HEK293T (cell line): ENCODE results near the gene VIPR2.
"Not testable (repeated sequence)": the region's sequence is repeated elsewhere in the genome, so short reads cannot be mapped to it uniquely, and the experiment has no call there.

Source experiments
- CTCF ChIA-PET: fragments of 350-600 bp; formaldehyde crosslinking; extraction: SDS; loops from one replicate; lab custom pipeline; 2021; ENCODE audit warnings: antibody characterized with exemption, inconsistent platforms; lab: Yijun Ruan, JAX
- POLR2A ChIA-PET: fragments of 350-600 bp; formaldehyde crosslinking; extraction: SDS; loops from one replicate; lab custom pipeline; 2020; ENCODE audit warnings: antibody characterized with exemption, inconsistent platforms; lab: Yijun Ruan, JAX
- DNase-seq: peaks from one replicate; pipeline ENCODE4 v3.0.0; 2012; ENCODE audit warnings: mixed read lengths; ENCODE audit errors: extremely low spot score
- ARNT ChIP-seq: fragments of 450-650 bp; IDR thresholded peaks from 2 replicates; pipeline ENCODE4 v1.6.1; 2017; ENCODE audit warnings: mild to moderate bottlenecking
- BHLHE40 ChIP-seq: fragments of 450-650 bp; IDR thresholded peaks from 2 replicates; pipeline ENCODE4 v1.6.1; 2016; ENCODE audit warnings: mild to moderate bottlenecking, moderate library complexity, borderline replicate concordance
- CTBP1 ChIP-seq: fragments of 450-650 bp; IDR thresholded peaks from 2 replicates; pipeline ENCODE4 v1.6.1; 2016; ENCODE audit warnings: borderline replicate concordance
- ELF4 ChIP-seq: fragments of 450-650 bp; IDR thresholded peaks from 2 replicates; pipeline ENCODE4 v1.6.1; 2017; ENCODE audit warnings: antibody characterized with exemption
- FOXA1 ChIP-seq: fragments of 450-650 bp; IDR thresholded peaks from 2 replicates; pipeline ENCODE4 v1.6.1; 2016; ENCODE audit warnings: mild to moderate bottlenecking
- FOXK2 ChIP-seq: fragments of 450-650 bp; IDR thresholded peaks from 2 replicates; pipeline ENCODE4 v1.6.1; 2016; ENCODE audit warnings: mild to moderate bottlenecking
- FOXM1 ChIP-seq: fragments of 450-650 bp; IDR thresholded peaks from 2 replicates; pipeline ENCODE4 v1.6.1; 2017; ENCODE audit warnings: mild to moderate bottlenecking, borderline replicate concordance
- HDGF ChIP-seq: fragments of 450-650 bp; IDR thresholded peaks from 2 replicates; pipeline ENCODE4 v1.6.1; 2017; ENCODE audit warnings: antibody characterized with exemption, borderline replicate concordance
- L3MBTL2 ChIP-seq: fragments of 450-650 bp; conservative IDR thresholded peaks from 2 replicates; pipeline ENCODE4 v1.6.1; 2016; ENCODE audit warnings: mild to moderate bottlenecking
- LEF1 ChIP-seq: fragments of 450-650 bp; IDR thresholded peaks from 2 replicates; pipeline ENCODE4 v1.6.1; 2017; ENCODE audit warnings: mild to moderate bottlenecking, borderline replicate concordance
- NFRKB ChIP-seq: fragments of 450-650 bp; IDR thresholded peaks from 2 replicates; pipeline ENCODE4 v1.6.1; 2016; ENCODE audit warnings: mild to moderate bottlenecking, moderate library complexity
- PKNOX1 ChIP-seq: fragments of 450-650 bp; IDR thresholded peaks from 2 replicates; pipeline ENCODE4 v1.6.1; 2016
- SP1 ChIP-seq: fragments of 450-650 bp; IDR thresholded peaks from 2 replicates; pipeline ENCODE4 v1.6.1; 2017
- SUZ12 ChIP-seq: fragments of 450-650 bp; IDR thresholded peaks from 2 replicates; pipeline ENCODE4 v1.6.1; 2016; ENCODE audit warnings: mild to moderate bottlenecking
- TARDBP ChIP-seq: fragments of 450-650 bp; IDR thresholded peaks from 2 replicates; pipeline ENCODE4 v1.6.1; 2016
- ZNF384 ChIP-seq: fragments of 450-650 bp; IDR thresholded peaks from 2 replicates; pipeline ENCODE4 v1.6.1; 2016

VIPR2 gene

GRCh38 chr7:159000070-159000469 is 144.6 kb downstream of the VIPR2 start:
- ChIA-PET CTCF (interaction anchor here (0.6 kb wide), 1 partner anchor 27 kb away, joined by 3 read pairs; no protein-coding TSS in a partner anchor), POLR2A (no interaction called here)
- TF ChIP-seq NFRKB, result no peak
- no peak for TF ChIP-seq TARDBP
- TF ChIP-seq FOXA1, result no peak
- no peak for TF ChIP-seq HDGF
- no peak for TF ChIP-seq CTBP1
- no peak for TF ChIP-seq FOXK2
- TF ChIP-seq FOXM1, result no peak
- no peak for TF ChIP-seq ZNF384
- no peak for TF ChIP-seq L3MBTL2
- no peak for TF ChIP-seq LEF1
- TF ChIP-seq ARNT, result no peak
- no peak for TF ChIP-seq SUZ12
- TF ChIP-seq BHLHE40, result no peak
- no peak for TF ChIP-seq PKNOX1
- no peak for TF ChIP-seq SP1
- no peak for TF ChIP-seq ELF4
- DNase-seq, result no peak

GRCh38 chr7:158999496-158999895 is 145.2 kb downstream of the VIPR2 start:
- POLR2A ChIA-PET, result no interaction called here
- CTCF ChIA-PET, result interaction anchor here (0.6 kb wide), 1 partner anchor 26 kb away, joined by 3 read pairs; no protein-coding TSS in a partner anchor
- no peak for DNase-seq
- TF ChIP-seq ELF4 (no peak), HDGF (no peak), NFRKB (no peak), BHLHE40 (no peak), ARNT (no peak), SUZ12 (no peak), LEF1 (no peak), TARDBP (no peak), FOXA1 (no peak), SP1 (no peak)

- DNase-seq, POLR2A ChIA-PET, CTCF ChIA-PET: not testable (repeated sequence)
Measured at GRCh38 chr7:158998261-158998660, 146.4 kb downstream of the VIPR2 start.

GRCh38 chr7:158997471-158997870 is 147.2 kb downstream of the VIPR2 start:
- no peak for TF ChIP-seq ZNF384
- TF ChIP-seq LEF1, result no peak
- TF ChIP-seq PKNOX1, result no peak
- TF ChIP-seq SP1, result no peak
- no peak for TF ChIP-seq SUZ12
- TF ChIP-seq FOXM1, result no peak
- TF ChIP-seq CTBP1, result no peak
- no peak for TF ChIP-seq BHLHE40
- no peak for TF ChIP-seq NFRKB
- no peak for TF ChIP-seq FOXA1
- no peak for TF ChIP-seq FOXK2
- no peak for TF ChIP-seq L3MBTL2
- TF ChIP-seq HDGF, result no peak
- no peak for TF ChIP-seq ELF4
- ChIA-PET POLR2A (no interaction called here), CTCF (no interaction called here)
- DNase-seq, result no peak

GRCh38 chr7:158997110-158997453 is 147.6 kb downstream of the VIPR2 start:
- POLR2A ChIA-PET, result no interaction called here
- TF ChIP-seq ELF4 (no peak), SUZ12 (no peak), NFRKB (no peak), HDGF (no peak), SP1 (no peak), CTBP1 (no peak), BHLHE40 (no peak), PKNOX1 (no peak), ZNF384 (no peak), TARDBP (no peak), ARNT (no peak), FOXA1 (no peak)
- CTCF ChIA-PET, result no interaction called here
- DNase-seq, result no peak

- TF ChIP-seq NFRKB, result no peak
- no peak for TF ChIP-seq PKNOX1
- no peak for TF ChIP-seq L3MBTL2
- no peak for TF ChIP-seq SUZ12
- TF ChIP-seq FOXA1, result no peak
- no peak for TF ChIP-seq ZNF384
- no peak for TF ChIP-seq ARNT
- TF ChIP-seq ELF4, result no peak
- TF ChIP-seq BHLHE40, result no peak
- TF ChIP-seq FOXM1, result no peak
- no peak for TF ChIP-seq TARDBP
- TF ChIP-seq HDGF, result no peak
- TF ChIP-seq CTBP1, result no peak
- TF ChIP-seq FOXK2, result no peak
- TF ChIP-seq SP1, result no peak
- no peak for TF ChIP-seq LEF1
- DNase-seq, result no peak
- CTCF ChIA-PET, result no interaction called here
- POLR2A ChIA-PET, result no interaction called here
Measured at GRCh38 chr7:158996214-158997109, 148.2 kb downstream of the VIPR2 start.
